GM19452 (cell line): ENCODE results near the gene CRACR2B.

Experiments
- ATAC-seq: cut with Tn5 transposase; IDR thresholded peaks from one replicate; pipeline ENCODE4 v1.9.1; 2021; ENCODE audit not compliant: unreplicated experiment

The CRACR2B gene

GRCh38 chr11:865462-866430 is 38.0 kb downstream of the CRACR2B start:
- ATAC-seq = no peak

GRCh38 chr11:866481-866880 is 38.8 kb downstream of the CRACR2B start:
- ATAC-seq = no peak

DNA sequence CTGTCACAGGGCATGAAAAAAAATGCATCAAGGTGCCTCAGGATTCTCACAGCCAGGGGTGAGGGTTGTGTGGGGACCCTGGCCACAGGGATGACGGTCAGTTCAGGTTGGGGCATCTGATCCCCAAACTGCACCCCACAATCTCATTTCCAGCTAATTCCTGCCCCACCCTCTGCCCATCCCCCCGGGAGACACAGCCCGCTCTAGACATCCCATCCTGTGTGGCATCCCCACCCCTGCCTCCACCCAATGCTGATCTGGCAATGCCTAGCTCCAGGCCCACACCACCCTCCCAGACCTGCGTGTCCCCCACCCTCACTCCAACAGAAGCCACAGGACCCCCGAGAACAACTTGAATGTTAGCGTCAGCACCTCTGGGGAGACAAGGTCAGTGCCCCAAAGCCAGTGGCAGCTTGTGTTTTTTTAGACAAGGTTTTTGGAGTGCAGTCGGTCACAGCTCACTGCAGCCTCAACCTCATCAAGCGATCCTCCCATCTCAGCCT is 40.2 kb downstream of the CRACR2B start:
- ATAC-seq = no peak

DNA sequence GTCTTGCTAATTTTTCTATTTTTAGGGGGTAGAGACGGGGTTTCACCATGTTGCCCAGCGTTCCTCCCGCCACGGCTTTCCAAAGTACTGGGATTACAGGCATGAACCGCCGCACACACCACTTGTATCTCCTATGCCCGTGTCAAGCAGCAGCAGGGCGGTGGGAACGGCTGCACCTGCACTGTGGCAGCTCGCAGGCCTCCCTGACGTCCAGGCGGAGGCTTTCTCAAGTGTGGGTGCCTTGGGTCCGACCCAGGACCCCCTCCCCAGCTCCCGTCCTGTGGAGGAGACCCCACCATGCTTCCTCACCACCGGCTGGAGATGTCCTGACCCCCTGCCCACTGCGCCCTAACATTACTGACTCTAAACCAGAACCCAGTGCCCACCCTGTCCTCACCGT is 40.7 kb downstream of the CRACR2B start:
- ATAC-seq = no peak

- ATAC-seq = no peak
These were observed 41.1 kb downstream of the CRACR2B start for GRCh38 chr11:868802-869201.

GRCh38 chr11:869399-870126 is 41.8 kb downstream of the CRACR2B start:
- no peak for ATAC-seq

DNA sequence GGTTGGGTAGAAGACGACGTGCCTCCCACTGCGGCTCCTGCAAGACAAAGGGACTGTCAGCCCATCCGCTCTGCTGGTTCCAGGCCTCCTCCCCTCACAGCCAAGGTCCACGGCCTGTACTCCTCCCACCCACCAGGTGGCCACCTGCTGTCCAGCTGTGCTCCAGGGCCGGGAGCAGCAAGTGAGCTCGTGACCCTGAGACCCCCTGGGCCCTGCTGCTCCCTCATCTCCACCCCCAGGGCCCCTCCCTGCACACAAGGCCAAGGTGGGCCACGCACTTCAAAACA is 42.4 kb downstream of the CRACR2B start:
- ATAC-seq = no peak

- no peak for ATAC-seq
These were observed 42.7 kb downstream of the CRACR2B start for GRCh38 chr11:870418-870817.

- no peak for ATAC-seq
These were observed 43.8 kb downstream of the CRACR2B start for GRCh38 chr11:871472-871871.

GRCh38 chr11:872799-873198 is 45.1 kb downstream of the CRACR2B start:
- no peak for ATAC-seq

DNA sequence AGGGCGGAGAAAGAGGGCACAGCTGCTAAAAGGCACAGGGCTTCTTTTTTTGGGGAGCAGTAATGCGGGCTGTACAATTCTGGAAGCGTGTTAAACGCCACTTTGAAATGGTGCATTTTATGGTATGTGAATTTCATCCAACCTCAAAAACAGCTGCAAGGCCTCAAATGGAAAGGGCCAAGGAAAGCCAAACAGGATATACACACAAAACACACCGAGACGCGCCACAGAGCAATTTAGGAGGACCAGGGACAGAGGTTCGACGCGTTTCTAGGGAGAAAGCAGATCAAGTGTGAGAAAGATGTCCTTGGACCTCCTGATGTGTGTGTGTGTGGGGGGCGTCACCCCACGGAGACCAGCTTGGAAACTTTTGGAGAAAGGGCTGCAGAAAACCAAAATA is 46.0 kb downstream of the CRACR2B start:
- ATAC-seq = no peak

DNA sequence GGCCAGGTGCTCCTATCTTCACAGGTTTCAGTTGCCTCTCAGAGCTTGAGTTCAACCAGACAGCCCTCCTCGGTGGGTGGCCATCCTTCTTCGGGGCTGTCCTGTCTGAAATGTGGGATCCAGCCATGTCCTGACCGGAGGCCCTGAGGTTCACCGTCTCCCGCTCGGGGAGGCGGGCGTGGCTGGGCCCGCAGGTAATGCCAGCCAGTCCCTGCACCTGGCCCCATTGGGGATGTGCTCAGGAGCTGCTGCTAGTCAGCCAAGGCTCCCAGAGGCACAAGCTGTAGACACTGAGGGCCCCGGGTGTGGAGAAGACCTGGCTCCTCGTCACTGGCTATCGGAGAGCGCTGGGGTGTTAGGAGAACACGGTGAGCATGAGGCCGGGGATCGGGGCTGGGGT is 47.5 kb downstream of the CRACR2B start:
- no peak for ATAC-seq

- ATAC-seq = no peak
These were observed 48.1 kb downstream of the CRACR2B start for GRCh38 chr11:875769-876301.

GRCh38 chr11:876545-876944 is 48.8 kb downstream of the CRACR2B start:
- ATAC-seq = no peak

GRCh38 chr11:877565-877964 is 49.8 kb downstream of the CRACR2B start:
- no peak for ATAC-seq

DNA sequence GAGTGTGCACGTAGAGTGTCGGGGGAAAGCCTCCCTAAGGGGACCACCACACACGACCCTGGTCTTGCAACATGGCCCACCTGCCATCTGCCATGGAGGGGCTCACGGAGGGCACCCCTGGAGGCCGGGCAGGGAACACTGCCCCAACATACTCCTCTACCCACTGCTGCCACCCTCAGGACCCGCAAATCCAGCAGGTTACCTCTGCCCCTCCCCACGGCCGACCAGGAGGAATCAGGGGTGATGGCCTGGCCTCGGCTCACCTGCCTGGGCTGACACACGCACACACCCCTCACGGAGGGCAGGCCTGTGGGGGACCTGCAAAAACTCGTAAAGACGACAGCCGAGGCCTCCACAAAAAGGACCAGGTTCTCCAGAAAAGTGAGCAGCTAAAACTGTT is 52.7 kb downstream of the CRACR2B start:
- no peak for ATAC-seq
